UCSD-AML1 (cell line): Measurements from ENCODE around the gene COQ4.
"Not testable (repeated sequence)": the region's sequence is repeated elsewhere in the genome, so short reads cannot be mapped to it uniquely, and the experiment has no call there.

ENCODE experiments used
- DNase-seq: peaks from one replicate; lab custom pipeline; 2025; ENCODE audit not compliant: unreplicated experiment; lab: John Stamatoyannopoulos, UW

COQ4 gene

DNA sequence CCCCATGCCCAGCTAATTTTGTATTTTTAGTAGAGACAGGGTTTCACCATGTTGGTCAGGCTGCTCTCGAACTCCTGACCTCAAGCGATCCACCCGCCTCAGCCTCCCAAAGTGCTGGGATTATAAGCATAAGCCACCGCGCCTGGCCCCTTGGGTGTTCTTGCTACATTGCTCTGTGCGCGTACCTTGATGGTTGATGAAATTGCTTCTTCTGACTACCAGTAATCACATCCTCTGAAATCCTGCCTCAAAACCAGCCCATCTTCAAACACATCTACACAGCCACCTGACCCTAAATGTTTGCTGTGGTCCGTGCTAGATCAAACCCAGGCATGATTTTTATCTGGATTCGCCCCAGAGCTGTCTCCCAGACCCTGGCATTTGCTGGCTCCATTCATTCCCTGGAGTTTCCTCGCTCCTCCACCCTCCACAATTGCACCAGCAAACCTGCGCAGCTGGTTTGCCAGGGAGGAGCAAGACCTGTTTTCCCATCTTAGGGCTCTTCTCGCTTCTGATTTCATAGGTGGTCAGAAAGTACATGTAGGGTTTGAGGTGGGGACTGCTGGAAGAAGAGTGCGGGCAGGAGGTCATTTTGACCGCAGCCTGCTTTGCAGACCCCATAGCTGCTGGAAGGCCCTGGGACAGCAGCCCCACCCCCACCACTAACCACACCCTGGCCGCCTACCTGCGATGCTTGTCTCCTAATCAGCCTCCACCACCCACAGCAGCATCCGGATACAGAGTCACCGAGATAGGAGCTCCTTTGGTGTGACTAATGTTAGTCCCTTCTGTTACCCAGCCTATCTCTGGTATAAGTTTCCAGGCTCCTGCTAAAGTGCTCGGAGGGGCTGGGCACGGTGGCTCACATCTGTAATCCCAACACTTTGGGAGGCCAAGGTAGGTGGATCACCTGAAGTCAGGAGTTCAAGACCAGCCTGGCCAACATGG, 23.8 kb upstream of the COQ4 start:
- DNase-seq = no peak

- no peak for DNase-seq
Observed at GRCh38 chr9:128304136-128304970, 18.3 kb upstream of the COQ4 start.

DNA sequence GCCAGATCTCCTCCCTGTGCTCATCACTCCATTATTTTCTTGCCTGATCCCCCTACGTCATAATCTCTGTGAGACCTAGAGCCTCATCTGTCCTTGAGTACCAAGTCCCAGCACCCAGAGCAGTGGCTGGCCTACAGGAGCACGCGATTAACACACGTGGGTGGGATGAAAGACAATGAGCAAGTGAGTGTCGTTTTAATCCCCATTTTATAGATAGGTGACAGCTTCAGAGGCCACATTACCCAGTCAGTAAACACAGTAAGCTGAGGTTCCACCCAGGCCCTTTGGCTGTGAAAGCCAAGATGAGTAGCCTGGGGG, 17.7 kb upstream of the COQ4 start:
- DNase-seq = no peak

GRCh38 chr9:128309551-128309950, 13.1 kb upstream of the COQ4 start:
- DNase-seq = no peak

- no peak for DNase-seq
Observed at GRCh38 chr9:128310461-128310860, 12.2 kb upstream of the COQ4 start.

- no peak for DNase-seq
Observed at GRCh38 chr9:128314697-128315096, 7.9 kb upstream of the COQ4 start.

GRCh38 chr9:128316421-128316820, 6.2 kb upstream of the COQ4 start:
- DNase-seq = peak; percentile 24

GRCh38 chr9:128317629-128318028, 5.0 kb upstream of the COQ4 start:
- DNase-seq = no peak

DNA sequence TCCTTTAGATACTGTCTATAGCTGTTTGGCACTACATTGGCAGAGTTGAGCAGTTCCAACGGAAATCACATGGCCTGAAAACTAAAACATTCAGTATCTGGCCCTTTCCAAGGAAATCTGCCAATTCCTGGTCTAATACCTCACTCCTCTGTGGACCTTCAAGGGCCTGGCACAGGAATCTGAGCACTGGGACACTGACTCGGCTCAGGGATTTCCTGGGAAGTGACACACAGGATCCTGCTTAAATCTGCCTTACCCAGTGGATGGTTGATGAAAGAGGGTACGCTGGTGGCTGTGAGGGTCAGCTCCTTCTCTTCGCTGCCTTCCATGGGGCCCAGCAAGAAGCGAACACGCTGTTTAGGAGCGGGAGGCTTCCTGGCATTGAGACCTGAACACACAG, 1.3 kb upstream of the COQ4 start:
- no peak for DNase-seq

DNA sequence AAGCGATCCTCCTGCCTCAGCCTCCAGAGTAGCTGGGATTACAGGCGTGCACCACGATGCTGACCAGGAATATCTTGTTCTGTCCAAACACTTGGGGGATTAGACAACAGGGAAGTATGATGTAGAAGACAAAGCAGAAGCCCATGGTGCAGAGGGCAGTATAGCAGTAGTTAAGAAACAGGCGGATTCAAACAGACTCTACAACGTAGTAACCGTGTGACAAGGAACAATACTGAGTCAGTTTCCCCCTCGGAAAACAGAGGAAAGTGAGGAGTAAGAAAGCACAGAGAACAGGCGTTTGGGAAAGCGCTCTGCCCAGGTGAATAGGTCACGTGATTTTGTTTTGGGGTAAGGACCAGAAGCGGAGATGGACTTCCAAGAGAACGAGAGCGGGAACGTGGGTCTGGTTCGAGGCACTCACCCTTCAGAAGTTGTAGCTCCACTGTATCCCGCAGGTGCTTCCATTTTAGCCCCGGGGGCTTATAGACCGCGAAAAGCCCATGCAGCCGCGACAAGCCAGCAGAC, 698 bp upstream of the COQ4 start:
- no peak for DNase-seq

GRCh38 chr9:128323212-128323730, 632 bp downstream of the COQ4 start:
- no peak for DNase-seq

DNA sequence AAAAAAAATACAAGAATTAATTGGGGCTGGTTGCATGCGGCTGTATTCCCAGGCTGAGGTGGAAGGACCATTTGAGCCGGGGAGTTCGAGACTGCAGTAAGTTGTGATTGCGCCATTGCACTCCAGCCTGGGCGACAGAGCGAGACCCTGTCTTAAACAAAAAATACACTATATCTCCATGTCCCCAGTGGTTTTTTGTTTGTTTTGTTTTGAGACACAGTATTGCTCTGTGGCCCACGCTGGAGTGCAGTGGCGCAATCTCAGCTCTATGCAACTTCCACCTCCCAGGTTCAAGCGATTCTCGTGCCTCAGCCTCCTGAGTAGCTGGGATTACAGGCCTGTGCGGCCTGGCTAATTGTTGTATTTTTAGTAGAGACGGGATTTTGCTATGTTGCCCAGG, 1.2 kb downstream of the COQ4 start:
- DNase-seq = no peak

DNA sequence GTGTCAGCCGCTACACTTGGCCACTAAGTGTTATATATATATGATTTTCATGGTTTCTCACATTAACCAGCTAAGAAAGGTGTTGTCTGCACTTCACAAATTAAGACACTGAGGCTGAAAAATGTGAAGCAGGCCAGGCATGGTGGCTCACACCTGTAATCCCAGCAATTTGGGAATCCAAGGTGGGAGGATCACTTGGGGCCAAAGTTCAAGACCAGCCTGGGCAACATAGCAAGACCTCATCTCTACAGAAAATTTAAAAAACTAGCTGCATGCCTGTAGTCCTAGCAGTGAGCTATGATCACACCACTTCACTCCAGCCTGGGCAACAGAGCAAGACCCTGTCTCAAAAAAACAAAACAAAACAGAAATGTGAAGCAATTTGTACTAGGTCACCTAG, 1.8 kb downstream of the COQ4 start:
- no peak for DNase-seq

GRCh38 chr9:128325629-128326028, 3.0 kb downstream of the COQ4 start:
- DNase-seq = no peak

GRCh38 chr9:128333451-128333869, 10.8 kb downstream of the COQ4 start:
- DNase-seq = no peak

GRCh38 chr9:128335161-128335560, 12.5 kb downstream of the COQ4 start:
- DNase-seq = no peak

- DNase-seq = no peak
Observed at GRCh38 chr9:128335914-128336313, 13.3 kb downstream of the COQ4 start.

- no peak for DNase-seq
Observed at GRCh38 chr9:128337936-128338335, 15.3 kb downstream of the COQ4 start.

DNA sequence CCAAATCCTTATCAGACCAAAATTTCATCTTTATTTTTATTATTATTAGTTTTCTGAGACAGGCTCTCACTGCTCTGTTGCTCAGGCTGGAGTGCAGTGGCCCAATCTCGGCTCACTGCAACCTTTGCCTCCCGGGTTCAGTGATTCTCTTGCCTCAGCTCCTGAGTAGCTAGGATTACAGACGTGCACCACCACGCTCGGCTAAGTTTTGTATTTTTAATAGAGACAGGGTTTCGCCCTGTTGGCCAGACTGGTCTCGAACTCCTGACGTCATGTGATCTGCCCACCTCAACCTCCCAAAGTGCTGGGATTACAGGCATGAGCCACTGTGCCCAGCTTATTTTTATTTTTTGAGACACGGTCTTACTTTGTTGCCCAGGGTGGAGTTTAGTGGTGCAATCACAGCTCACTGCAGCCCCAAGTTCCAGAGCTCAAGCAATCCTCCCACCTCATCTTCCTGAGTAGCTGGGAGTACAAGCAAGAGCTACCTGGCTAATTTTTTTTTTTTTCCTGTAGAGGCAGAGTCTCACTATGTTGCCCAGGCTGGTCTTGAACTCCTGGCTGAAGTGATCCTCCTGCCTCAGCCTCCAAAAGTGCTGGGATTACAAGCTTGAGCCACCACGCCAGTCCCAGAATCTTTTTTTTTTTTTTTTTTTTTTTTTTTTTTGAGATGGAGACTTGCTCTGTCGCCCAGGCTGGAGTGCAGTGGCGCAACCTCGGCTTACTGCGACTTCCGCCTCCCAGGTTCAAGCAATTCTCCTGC, 16.4 kb downstream of the COQ4 start:
- DNase-seq = not testable (repeated sequence)

GRCh38 chr9:128339761-128340690, 17.4 kb downstream of the COQ4 start, which contains the start of gene SLC27A4:
TSS of gene SLC27A4 (plus strand) at chr9:128340527. CDS start at chr9:128343133, 2,606 bp downstream.
- DNase-seq = peak; percentile 76
